K562 (cell line): ENCODE data around the gene LRRC75A. TPM values are rescaled to one million over a fixed set of nuclear protein-coding genes. Genes with fewer than 3 reads are reported as not detected.

Source experiments
- ATF3 ChIP-seq, 2 experiments: fragments of 450-650 bp in 1 of 2; sonication (generic) in 1 of 2; formaldehyde crosslinking in 1 of 2; IDR thresholded peaks in 1 of 2; conservative IDR thresholded peaks in 1 of 2; 2 replicates each; pipeline versions ENCODE4 v1.6.1 to v1.8.1; 2016 to 2023; ENCODE audit warnings: mild to moderate bottlenecking in 2 of 2, moderate library complexity in 2 of 2, inconsistent platforms in 1 of 2, missing genetic modification reagents in 1 of 2
- FOXA1 ChIP-seq: fragments of 450-650 bp; IDR thresholded peaks from 2 replicates; pipeline ENCODE4 v1.6.1; 2016; ENCODE audit warnings: mild to moderate bottlenecking, borderline replicate concordance
- HDAC3 ChIP-seq: fragments of 450-650 bp; IDR thresholded peaks from 2 replicates; pipeline ENCODE4 v1.6.1; 2018; ENCODE audit warnings: borderline replicate concordance, mild to moderate bottlenecking, moderate library complexity; ENCODE audit not compliant: partially characterized antibody
- MYC ChIP-seq, 2 experiments: fragments of 250-450 bp in 1 of 2; sonication (Bioruptor Pico) in 1 of 2; IDR thresholded peaks; 2 replicates each; pipeline versions ENCODE4 v1.5.1 to v1.6.1; 2012 to 2021; ENCODE audit warnings: low read depth in 2 of 2, borderline replicate concordance in 1 of 2, improper control_type of control experiment in 1 of 2, low read length in 1 of 2, mild to moderate bottlenecking in 1 of 2, moderate library complexity in 1 of 2
- POLR2AphosphoS2 ChIP-seq: IDR thresholded peaks from 2 replicates; pipeline ENCODE4 v1.6.1; 2012; ENCODE audit warnings: low read length, improper control_type of control experiment
- POLR2B ChIP-seq: fragments of 450-650 bp; IDR thresholded peaks from 2 replicates; pipeline ENCODE4 v1.6.1; 2018; ENCODE audit warnings: low read depth; ENCODE audit not compliant: partially characterized antibody
- POLR3A ChIP-seq: IDR thresholded peaks from 2 replicates; pipeline ENCODE4 v1.6.1; 2011; ENCODE audit warnings: borderline replicate concordance, mild to moderate bottlenecking, moderate library complexity; ENCODE audit not compliant: insufficient read length, insufficient read depth; ENCODE audit errors: extremely low read depth
- RAD21 ChIP-seq, 2 experiments: fragments of 250-450 bp in 1 of 2; fragments of 450-650 bp in 1 of 2; sonication (Bioruptor Pico) in 1 of 2; formaldehyde crosslinking in 1 of 2; IDR thresholded peaks in 1 of 2; conservative IDR thresholded peaks in 1 of 2; 2 replicates each; pipeline versions ENCODE4 v1.4.0 to v1.8.0; 2020 to 2022; ENCODE audit warnings: mild to moderate bottlenecking in 2 of 2, moderate library complexity in 1 of 2
- SFPQ ChIP-seq: fragments of 200-400 bp; formaldehyde crosslinking; IDR thresholded peaks from 2 replicates; pipeline ENCODE4 v1.6.1; 2017; ENCODE audit warnings: mild to moderate bottlenecking, low read depth, low read length, moderate library complexity
- STAG1 ChIP-seq: sonication (generic); formaldehyde crosslinking; IDR thresholded peaks from 2 replicates; pipeline ENCODE4 v1.5.0; 2020; ENCODE audit warnings: missing genetic modification reagents, borderline replicate concordance
- TCF7L2 ChIP-seq: fragments of 150-350 bp; IDR thresholded peaks from 2 replicates; pipeline ENCODE4 v1.6.1; 2016; ENCODE audit warnings: low read depth, mild to moderate bottlenecking, low read length, moderate library complexity
- ZKSCAN3 ChIP-seq: fragments of 250-450 bp; sonication (Bioruptor Pico); IDR thresholded peaks from 2 replicates; pipeline ENCODE4 v1.4.0; 2020
- ZNF3 ChIP-seq: fragments of 250-450 bp; sonication (Bioruptor Pico); IDR thresholded peaks from 2 replicates; pipeline ENCODE4 v1.5.0; 2021; ENCODE audit warnings: mild to moderate bottlenecking, moderate library complexity
- ZNF318 ChIP-seq, 2 experiments: fragments of 450-650 bp; IDR thresholded peaks; 2 replicates each; pipeline ENCODE4 v1.6.1; 2016; ENCODE audit warnings: mild to moderate bottlenecking in 2 of 2, borderline replicate concordance in 1 of 2, low read depth in 1 of 2, moderate library complexity in 1 of 2
- polyA plus RNA-seq, 8 experiments: library from polyadenylated mRNA; depleted of rRNA in 4 of 8; stranded (reverse) in 5 of 8; unstranded in 3 of 8; fragments of >200 nt; fragmentation: Nextera tagmentation in 2 of 8; fragmentation: Illumina TruSeq in 1 of 8; extraction: Ambion mirVana in 2 of 8; extraction: Trizol in 1 of 8; gene quantifications; 2 replicates each; pipeline versions ENCODE4 v1.2.1 to v1.2.3, GENCODE V29; 2011 to 2014; ENCODE audit warnings: inconsistent platforms in 1 of 8, missing spikeins in 1 of 8
- total RNA-seq, 7 experiments: library from RNA; depleted of rRNA in 6 of 7; stranded (reverse); fragments of >200 nt in 6 of 7; fragmentation: Illumina TruSeq in 2 of 7; extraction: Trizol in 2 of 7; gene quantifications; 2 replicates each; pipeline versions ENCODE4 v1.2.1 to v1.2.3, GENCODE V29; 2011 to 2021; ENCODE audit warnings: low replicate concordance in 1 of 7

LRRC75A gene
- total and polyA plus RNA-seq, 9 of the 15 experiments (the other 6 are each of a cell fraction or from before 2014, with no cell fraction given), result 0.04 to 0.34 (median 0.08) TPM; not detected in 5

- TF ChIP-seq ZNF318 (IDR thresholded peaks at IDR 0.05; ENCODE audit: borderline replicate concordance in 1 of 2, low read depth in 1 of 2) (no peak), ZKSCAN3 (CRISPR knock-in tag) (no peak), STAG1 (no peak), ZNF3 (CRISPR knock-in tag) (no peak), MYC (IDR thresholded peaks at IDR 0.05; ENCODE audit: low read depth, low read length) (no peak), MYC (CRISPR knock-in tag; IDR thresholded peaks at IDR 0.05; ENCODE audit: borderline replicate concordance, low read depth) (no peak; the same call in 1 of the 2 replicates), HDAC3 (no peak), FOXA1 (no peak), SFPQ (no peak), POLR2B (peak; percentile 21), ATF3 (IDR thresholded peaks at IDR 0.05) (no peak), ATF3 (CRISPR knock-in tag; conservative IDR thresholded peaks at IDR 0.05) (no peak), TCF7L2 (no peak), POLR3A (no peak), POLR2AphosphoS2 (peak; percentile 25; the same call in 1 of the 2 replicates), RAD21 (CRISPR knock-in tag; conservative IDR thresholded peaks at IDR 0.05 in 1 of 2, IDR thresholded peaks at IDR 0.05 in 1 of 2) (no peak)
These were observed 48.3 kb downstream of the LRRC75A start (continued) for GRCh38 chr17:16443511-16444257.
